Measurements from ENCODE around the gene KCNT2. TPM values are rescaled to one million over a fixed set of nuclear protein-coding genes. Genes with fewer than 3 reads are reported as not detected.

KCNT2 gene
- total and polyA plus RNA-seq, 7 donors, result 0.64 to 3.1 (median 1.8) TPM

DNA sequence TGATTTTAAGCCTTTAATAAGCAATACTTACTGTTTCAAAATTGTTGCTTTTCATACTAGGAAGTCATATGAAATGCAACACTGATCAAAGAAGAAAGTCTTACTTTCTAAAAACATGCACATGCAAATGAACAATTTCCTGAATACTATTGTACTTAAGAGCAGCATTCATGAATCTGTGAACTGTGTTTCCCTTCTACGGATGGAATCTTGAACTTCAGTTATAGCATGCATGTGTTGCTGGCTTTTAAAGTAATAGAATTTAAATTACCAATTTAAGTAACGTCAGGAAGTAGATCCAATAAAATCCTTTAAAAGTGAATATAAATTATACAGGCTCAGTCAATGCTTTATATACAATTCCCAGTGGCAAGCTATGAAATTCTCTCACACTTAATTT is 348.9 kb downstream of the KCNT2 start:
- Histone ChIP-seq H3K27ac (no peak overlapping the region), H3K4me1 (no peaks in the 10 kb centered on the region), H3K9me3 (no peaks in the 10 kb centered on the region), H3K36me3 (no peaks in the 10 kb centered on the region), H3K4me3 (no peak overlapping the region), H3K27me3 (no peaks in the 10 kb centered on the region)
- WGBS, 2 donors, result 38 to 48% methylated on average over 2 of the region's 2 CpGs
- intact Hi-C loops (cut with DNase I), result no loop called here
- no peak for DNase-seq
- TF ChIP-seq CTCF (IDR thresholded peaks at IDR 0.05), result no peak
- no peak for TF ChIP-seq POLR2AphosphoS5 (IDR thresholded peaks at IDR 0.05)
- TF ChIP-seq POLR2A (IDR thresholded peaks at IDR 0.05), result no peak
- TF ChIP-seq EP300 (IDR thresholded peaks at IDR 0.05), result no peak

- intact Hi-C loops (cut with DNase I), result no loop called here
- H3K4me1 ChIP-seq, result no peaks in the 10 kb centered on the region
- TF ChIP-seq CTCF (IDR thresholded peaks at IDR 0.05) (no peak), POLR2A (IDR thresholded peaks at IDR 0.05) (no peak), POLR2AphosphoS5 (IDR thresholded peaks at IDR 0.05) (no peak)
These were observed 352.5 kb downstream of the KCNT2 start for GRCh38 chr1:196255762-196256161.

DNA sequence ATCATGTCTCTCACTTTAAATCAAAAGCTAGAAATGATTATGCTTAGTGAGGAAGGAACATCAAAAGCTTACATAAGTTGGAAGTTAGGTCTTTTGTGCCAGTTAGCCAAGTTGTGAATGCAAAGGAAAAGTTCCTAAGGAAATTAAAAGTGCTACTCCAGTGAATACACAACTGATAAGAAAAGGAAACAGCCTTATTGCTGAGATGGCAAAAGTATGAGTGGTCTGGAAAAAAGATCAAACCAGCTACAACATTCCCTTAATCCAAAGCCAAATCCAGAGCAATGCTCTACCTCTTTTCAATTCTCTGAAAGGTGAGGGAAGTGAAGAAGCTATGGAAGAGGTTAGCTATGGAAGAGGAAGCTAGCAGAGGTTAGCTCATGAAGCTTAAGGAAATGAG is 378.7 kb downstream of the KCNT2 start:
- H3K27me3 ChIP-seq, result no peaks in the 10 kb centered on the region
- no peaks in the 10 kb centered on the region for H3K36me3 ChIP-seq
- no peak for DNase-seq
- TF ChIP-seq CTCF (IDR thresholded peaks at IDR 0.05) (no peak), POLR2A (IDR thresholded peaks at IDR 0.05) (no peak)
- H3K4me1 ChIP-seq, result no peaks in the 10 kb centered on the region
- H3K9me3 ChIP-seq, result no peaks in the 10 kb centered on the region
- no peak overlapping the region for H3K4me3 ChIP-seq
- intact Hi-C loops (cut with DNase I), result no loop called here
- no peak overlapping the region for H3K27ac ChIP-seq

More at GRCh38 chr1:196255762-196256161, 352.5 kb downstream of the KCNT2 start:
- no peaks in the 10 kb centered on the region for H3K36me3 ChIP-seq
- no peak overlapping the region for H3K27ac ChIP-seq
- H3K4me3 ChIP-seq, result no peak overlapping the region
- no peaks in the 10 kb centered on the region for H3K27me3 ChIP-seq
- DNase-seq, result no peak
- no peaks in the 10 kb centered on the region for H3K9me3 ChIP-seq

DNA sequence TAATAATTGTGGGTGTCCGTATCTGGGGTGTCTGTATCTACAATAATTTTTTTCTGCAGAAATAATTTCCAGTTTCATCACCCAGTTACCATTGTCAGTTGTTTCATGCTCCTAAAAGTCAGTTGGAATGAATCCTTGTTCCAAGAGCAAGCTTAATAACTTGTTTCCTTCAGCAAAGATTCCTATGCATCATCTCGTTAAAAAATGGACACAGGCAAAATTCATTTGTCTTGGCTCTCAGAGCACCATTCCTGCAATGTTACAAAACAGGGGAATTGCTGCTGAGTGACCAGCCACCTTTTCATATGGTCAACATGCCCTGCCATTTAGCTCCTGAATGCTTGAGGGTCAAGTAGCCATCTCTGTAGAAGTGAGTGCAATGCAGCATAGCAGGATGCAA is 393.4 kb downstream of the KCNT2 start:
- H3K27me3 ChIP-seq, result no peaks in the 10 kb centered on the region
- no peak overlapping the region for H3K4me3 ChIP-seq

More for the DNA sequence above, 393.4 kb downstream of the KCNT2 start:
- no peak overlapping the region for H3K27ac ChIP-seq
- H3K9me3 ChIP-seq, result no peaks in the 10 kb centered on the region
- intact Hi-C loops (cut with DNase I), result no loop called here
- H3K4me1 ChIP-seq, result no peaks in the 10 kb centered on the region
- TF ChIP-seq POLR2A (IDR thresholded peaks at IDR 0.05) (no peak), POLR2AphosphoS5 (IDR thresholded peaks at IDR 0.05) (no peak), CTCF (IDR thresholded peaks at IDR 0.05) (no peak), EP300 (IDR thresholded peaks at IDR 0.05) (no peak)
- 84% methylated on average over 2 of the region's 2 CpGs for WGBS, 2 donors
- H3K36me3 ChIP-seq, result no peaks in the 10 kb centered on the region
- no peak for DNase-seq

Measured in sigmoid colon (tissue), 7 donors.